Dermis microvascular lymphatic vessel endothelial cell (primary cell): ENCODE data around the gene KCNH8. TPM values are rescaled to one million over a fixed set of nuclear protein-coding genes. Genes with fewer than 3 reads are reported as not detected.
A peak's percentile ranks its signal among the peaks of the same experiment; 100 is the strongest.
"Not testable (repeated sequence)": the region's sequence is repeated elsewhere in the genome, so short reads cannot be mapped to it uniquely, and the experiment has no call there.

ENCODE experiments used
- DNase-seq, 2 donors: peaks; one replicate each; pipeline versions ENCODE4 v3.0.0 to v3.0.0-alpha.2; 2010; ENCODE audit warnings: low read depth in 2 of 2
- total RNA-seq: library from RNA; depleted of rRNA; stranded (reverse); fragments of >200 nt; gene quantifications from 2 replicates; pipeline ENCODE4 v1.2.1, GENCODE V29; 2014

Gene KCNH8
- total RNA-seq, result under 0.01 TPM in 1 of 2 replicates, not detected in the other

GRCh38 chr3:19147905-19148767, at the start of gene KCNH8:
Gene KCNH8 (plus strand): TSS chr3:19148510. CDS start chr3:19148720, 210 bp downstream.
- no peak for DNase-seq

GRCh38 chr3:19102654-19103290, 45.5 kb upstream of the KCNH8 start:
- DNase-seq, result not testable (repeated sequence)

- no peak for DNase-seq
Measured at GRCh38 chr3:19103510-19103909, 44.8 kb upstream of the KCNH8 start.

- no peak for DNase-seq
Measured at GRCh38 chr3:19104459-19104858, 43.9 kb upstream of the KCNH8 start.

GRCh38 chr3:19105826-19106225, 42.5 kb upstream of the KCNH8 start:
- DNase-seq, result no peak

GRCh38 chr3:19106307-19106706, 42.0 kb upstream of the KCNH8 start:
- no peak for DNase-seq

- DNase-seq, result no peak
Measured at GRCh38 chr3:19107719-19108118, 40.6 kb upstream of the KCNH8 start.

GRCh38 chr3:19110335-19110895, 37.9 kb upstream of the KCNH8 start:
- no peak for DNase-seq

GRCh38 chr3:19114461-19114860, 33.8 kb upstream of the KCNH8 start:
- no peak for DNase-seq

GRCh38 chr3:19116239-19116638, 32.1 kb upstream of the KCNH8 start:
- DNase-seq, result no peak

GRCh38 chr3:19124752-19125151, 23.6 kb upstream of the KCNH8 start:
- no peak for DNase-seq

- no peak for DNase-seq
Measured at GRCh38 chr3:19139863-19140262, 8.4 kb upstream of the KCNH8 start.

- peak; percentile 22 to 29 for DNase-seq
Measured at GRCh38 chr3:19146685-19147650, 1.3 kb upstream of the KCNH8 start.

GRCh38 chr3:19148768-19149091, 420 bp downstream of the KCNH8 start:
- DNase-seq, result no peak

- DNase-seq, result peak in 1 of 2 donors; percentile 13
Measured at GRCh38 chr3:19149368-19149767, 1.1 kb downstream of the KCNH8 start.

GRCh38 chr3:19151171-19151570, 2.9 kb downstream of the KCNH8 start:
- DNase-seq, result no peak

- no peak for DNase-seq
Measured at GRCh38 chr3:19154693-19155250, 6.5 kb downstream of the KCNH8 start.

GRCh38 chr3:19155375-19155774, 7.1 kb downstream of the KCNH8 start:
- DNase-seq, result no peak

GRCh38 chr3:19159966-19160635, 11.8 kb downstream of the KCNH8 start:
- DNase-seq, result no peak

GRCh38 chr3:19165654-19166053, 17.3 kb downstream of the KCNH8 start:
- DNase-seq, result no peak

- DNase-seq, result no peak
Measured at GRCh38 chr3:19171794-19172193, 23.5 kb downstream of the KCNH8 start.
